HG02885 (cell line): ENCODE measurements around the gene TMEM271.
"Not testable (repeated sequence)": the region's sequence is repeated elsewhere in the genome, so short reads cannot be mapped to it uniquely, and the experiment has no call there.

ENCODE experiments used
- ATAC-seq: cut with Tn5 transposase; IDR thresholded peaks from one replicate; pipeline ENCODE4 v1.9.1; 2021; ENCODE audit warnings: mild to moderate bottlenecking; ENCODE audit not compliant: unreplicated experiment, poor library complexity

The TMEM271 gene

DNA sequence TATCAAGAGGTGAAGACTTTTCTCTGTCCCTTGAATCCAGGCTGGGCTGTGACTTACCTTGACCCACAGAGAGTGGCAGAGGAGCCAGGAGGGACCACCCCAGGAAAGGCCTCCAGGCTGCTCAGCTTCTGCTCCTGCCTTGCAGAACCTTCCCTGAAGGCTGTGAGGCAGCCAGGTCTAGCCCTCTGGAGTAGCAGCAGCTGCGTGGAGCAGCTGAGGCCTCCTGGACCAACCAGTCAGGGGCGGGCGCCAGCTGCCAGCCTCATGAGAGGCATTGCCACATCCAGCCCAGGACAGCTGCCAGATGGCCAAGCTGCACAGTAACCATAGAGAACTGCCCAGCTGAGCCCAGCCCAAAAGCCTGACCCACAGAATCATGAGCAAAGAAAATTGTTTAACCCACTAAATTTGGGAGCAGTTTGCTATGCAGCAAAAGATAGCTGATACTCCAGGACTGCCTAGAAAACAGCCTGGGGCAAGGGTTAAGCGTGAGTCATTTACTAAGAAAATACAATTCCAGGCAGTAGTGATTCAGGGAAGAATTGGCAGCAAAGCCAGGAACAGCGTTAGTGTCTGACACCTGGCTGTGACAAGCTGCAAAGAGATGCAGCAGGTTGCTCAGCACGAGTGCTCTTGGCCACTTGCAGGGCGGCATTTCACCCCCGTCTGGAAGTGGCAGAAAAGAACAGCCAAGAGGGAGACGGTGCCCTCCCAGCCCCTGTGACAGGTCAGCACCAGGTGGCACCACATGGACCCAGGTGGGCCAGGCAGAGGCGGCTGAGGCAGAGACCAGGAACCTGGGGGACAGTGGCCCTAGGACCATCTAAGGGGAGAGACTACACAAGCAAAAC lies 34.5 kb upstream of the TMEM271 start:
- ATAC-seq: no peak

DNA sequence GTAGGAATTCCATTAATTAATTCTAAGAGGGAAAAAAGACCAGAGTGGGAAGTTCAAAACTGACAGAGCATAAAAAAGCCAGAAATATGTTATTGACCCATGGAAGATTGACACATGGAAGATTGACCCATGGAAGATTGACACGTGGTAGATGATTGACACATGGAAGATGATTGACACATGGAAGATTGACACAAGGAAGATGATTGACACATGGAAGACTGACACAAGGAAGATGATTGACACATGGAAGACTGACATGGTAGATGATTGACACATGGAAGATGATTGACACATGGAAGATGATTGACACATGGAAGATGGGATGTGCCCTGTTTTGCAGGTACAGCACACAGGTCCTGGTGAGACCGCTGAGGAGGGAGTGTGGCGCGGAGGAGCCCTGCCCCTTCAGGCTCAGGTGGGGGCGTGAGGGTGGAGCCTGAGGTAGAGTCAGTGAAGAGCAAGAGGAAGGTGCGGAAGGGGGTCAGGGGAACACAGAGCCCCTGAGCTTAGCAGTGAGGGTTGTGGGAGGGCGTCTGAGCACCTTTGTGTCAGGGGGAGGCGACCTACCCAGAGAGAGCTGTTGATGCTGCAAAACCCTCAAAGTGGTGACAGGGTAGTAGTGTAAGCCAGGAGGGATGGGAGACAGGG lies 33.4 kb upstream of the TMEM271 start:
- ATAC-seq: no peak

DNA sequence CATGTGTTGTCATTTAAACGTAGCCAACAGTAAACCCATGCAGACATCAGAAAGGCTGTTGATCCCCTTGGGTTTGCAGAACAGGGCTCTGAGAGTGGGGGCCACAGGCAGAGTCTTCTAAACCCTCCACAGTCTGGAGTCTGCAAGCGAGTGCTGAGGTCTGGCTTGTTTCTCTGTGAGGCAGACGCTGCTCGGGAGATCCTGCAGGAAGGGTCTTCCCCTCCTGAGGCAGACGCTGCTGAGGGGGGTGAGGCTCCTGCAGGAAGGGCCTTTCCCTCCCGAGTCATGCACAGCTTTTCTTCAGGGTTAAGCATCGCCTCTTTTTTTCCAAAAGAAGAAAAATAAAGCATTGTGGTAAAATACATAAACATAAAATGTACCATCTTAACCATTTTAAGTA lies 32.1 kb upstream of the TMEM271 start:
- no peak for ATAC-seq

DNA sequence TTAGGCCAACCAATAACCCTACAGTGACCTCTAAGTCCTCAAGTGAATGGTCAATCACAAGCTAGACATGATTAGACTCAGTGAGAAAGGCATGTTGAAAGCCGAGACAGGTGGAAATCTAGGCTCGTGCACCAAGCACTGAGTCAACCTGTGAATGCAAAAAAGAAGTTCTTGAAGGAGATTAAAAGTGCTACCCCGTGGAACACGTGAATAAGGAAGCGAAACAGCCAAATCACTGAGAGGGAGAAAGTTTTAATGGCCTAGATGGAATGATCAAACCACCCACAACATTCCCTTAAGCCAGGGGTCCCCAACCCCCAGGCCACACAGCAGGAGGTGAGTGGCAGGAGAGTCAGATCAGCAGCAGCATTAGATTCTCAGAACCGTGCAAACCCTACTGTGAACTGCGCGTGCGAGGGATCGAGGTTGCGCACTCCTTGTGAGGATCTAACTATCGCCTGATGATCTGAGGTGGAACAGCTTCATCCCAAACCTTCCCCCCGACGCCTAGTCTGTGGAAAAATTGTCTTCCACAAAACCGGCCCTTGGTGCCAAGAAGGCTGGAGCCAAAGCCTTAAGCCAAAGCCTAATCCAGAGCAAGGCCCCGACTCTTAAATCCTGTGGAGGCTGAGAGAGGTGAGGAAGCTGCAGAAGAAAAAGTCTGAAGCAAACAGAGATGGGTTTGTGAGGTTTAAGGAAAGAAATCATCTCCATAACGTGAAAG lies 29.8 kb upstream of the TMEM271 start:
- ATAC-seq: no peak

DNA sequence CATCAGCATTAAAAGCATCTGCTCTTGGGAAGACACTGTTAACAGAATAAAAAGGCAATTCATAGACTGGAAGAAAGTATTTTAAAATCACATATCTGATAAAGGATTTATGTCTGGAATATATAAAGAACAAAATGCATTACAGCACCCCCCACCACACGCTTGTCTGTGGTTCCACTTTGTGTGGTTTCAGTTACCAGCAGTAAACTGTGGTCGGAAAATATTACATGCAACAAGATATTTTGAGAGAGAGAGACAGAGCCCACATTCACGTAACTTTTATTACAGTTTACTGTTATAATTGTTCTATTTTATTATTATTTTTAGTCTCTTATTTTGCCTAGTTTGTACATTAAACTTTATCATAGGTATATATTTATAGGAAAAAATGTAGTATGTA lies 28.0 kb upstream of the TMEM271 start:
- no peak for ATAC-seq

DNA sequence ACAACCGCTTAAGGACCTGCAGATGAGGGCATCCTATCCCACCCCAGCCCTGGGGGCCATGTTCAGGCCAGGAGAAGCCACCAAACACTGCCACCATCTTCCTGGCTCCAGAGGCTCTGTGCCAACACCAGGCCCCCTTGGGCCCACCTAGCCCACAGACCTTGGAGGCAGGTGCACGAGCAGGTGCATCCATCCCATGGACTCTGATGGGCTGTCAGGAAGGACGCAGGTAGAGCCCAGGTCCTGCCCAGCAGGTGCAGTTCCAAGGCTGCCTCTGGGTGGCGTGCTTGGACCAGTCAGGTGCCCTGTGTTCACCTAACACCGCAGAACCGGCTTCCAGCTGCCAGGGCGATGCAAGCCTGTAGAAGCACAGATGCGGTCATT lies 26.5 kb upstream of the TMEM271 start:
- no peak for ATAC-seq

DNA sequence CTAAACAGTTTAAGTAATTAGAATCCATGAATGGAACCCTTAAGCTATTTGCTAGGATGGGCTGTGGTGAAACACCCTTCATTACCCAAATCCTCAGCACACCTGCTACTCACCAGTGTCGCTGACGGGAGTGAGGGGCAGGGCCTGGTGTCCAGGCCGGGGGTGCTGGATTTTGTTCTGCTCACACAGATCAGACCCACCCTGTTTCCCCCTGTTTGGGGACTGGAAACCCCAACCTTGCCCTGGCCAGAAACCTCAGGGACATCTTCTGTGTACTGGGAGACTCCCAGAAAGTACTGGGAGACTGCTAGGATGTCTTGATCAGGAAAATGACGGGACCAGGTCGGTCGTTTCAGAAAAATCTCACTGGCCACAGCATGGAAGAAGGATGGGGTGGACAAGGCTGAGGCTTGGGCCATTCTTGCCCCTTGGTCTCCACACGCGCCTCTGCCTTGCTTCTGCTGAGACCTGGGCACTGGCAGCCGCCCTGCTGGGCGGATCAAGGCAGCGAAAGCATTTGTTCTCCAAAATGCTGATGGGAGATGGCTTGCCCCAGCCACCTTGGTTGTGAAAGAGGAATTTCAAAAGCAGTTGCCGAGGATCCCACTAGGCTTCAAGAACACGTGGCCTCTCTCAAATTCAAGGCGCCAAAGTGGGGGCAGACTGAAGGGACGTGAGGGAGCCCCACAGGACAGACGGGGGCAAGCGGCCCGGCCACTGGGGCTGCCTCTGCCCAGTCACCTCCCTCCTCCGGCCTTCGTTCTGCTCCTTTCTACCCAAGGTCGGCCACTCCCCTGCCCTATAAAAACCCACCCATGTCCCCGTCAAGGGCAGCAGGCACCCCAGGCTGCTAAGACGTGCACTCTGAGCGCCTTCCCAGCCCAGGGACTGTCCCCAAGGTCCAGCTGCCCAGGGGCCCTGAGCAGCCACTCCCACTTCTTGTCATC lies 25.8 kb upstream of the TMEM271 start:
- ATAC-seq: no peak

DNA sequence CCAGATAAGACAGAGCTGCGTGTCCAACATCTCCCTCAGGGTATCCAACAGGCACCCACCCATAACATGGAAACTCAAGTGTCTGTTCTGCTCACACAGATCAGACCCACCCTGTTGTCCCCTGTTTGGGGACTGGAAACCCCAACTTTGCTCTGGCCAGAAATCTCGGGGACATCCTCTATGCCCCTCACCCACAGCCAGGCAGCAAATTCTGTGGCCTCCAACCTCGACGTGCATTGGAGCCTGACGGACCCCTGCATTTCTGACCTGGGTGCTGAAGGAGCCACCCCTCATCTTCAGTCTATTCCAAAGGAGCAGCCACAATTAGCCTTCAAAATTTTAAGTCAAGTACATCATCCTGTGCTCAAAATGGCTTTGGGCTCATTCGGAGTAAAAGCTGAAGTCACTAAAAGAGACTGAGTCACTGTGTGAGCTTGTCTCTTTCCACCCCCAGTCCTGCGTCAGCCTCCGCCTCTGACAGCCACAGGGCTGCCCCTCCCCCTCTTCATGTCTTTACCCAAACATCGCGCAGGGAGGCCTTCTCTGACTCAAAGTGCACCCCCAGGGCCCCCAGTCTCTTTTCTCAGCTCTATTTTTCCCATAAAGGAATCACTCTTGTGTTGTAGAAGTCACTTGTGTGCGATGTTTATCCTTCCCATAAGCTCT lies 24.9 kb upstream of the TMEM271 start:
- no peak for ATAC-seq

DNA sequence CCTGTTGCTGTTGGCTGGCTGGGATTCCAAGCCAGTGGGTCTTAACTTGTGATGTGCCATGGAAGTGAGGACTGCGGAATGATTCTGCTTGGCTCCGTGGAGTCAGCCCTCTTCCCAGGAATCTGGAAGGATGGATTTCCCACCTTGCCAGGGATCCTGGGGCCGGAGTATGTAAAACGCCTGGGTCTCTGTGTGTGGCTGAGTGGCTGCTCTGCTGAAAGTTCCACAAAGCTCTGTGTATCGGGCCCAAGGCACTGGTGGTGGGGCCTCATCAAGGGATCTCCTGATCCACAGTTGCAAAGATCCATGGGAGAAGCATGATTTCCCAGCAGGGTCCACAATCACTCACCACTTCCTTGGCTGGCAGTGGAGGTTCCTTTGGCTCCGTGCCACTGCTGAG lies 24.1 kb upstream of the TMEM271 start:
- no peak for ATAC-seq

DNA sequence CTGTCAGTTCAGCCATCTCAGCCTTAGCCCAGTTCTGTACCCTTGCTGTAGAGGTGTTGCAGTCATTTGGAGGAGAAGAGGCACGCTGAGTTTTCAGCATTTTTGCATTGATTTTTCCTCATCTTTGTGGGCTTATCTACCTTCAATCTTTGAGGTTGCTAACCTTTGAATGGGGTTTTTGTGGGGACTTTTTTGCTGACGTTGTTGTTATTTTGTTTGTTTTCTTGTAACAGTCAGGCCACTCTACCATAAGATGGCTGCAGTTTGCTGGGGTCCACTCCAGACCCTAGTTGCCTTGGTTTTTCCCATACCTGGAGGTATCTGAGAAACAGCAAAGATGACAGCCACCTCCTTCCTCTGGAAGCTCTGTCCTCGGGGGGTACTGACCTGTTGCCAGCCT lies 22.8 kb upstream of the TMEM271 start:
- no peak for ATAC-seq

DNA sequence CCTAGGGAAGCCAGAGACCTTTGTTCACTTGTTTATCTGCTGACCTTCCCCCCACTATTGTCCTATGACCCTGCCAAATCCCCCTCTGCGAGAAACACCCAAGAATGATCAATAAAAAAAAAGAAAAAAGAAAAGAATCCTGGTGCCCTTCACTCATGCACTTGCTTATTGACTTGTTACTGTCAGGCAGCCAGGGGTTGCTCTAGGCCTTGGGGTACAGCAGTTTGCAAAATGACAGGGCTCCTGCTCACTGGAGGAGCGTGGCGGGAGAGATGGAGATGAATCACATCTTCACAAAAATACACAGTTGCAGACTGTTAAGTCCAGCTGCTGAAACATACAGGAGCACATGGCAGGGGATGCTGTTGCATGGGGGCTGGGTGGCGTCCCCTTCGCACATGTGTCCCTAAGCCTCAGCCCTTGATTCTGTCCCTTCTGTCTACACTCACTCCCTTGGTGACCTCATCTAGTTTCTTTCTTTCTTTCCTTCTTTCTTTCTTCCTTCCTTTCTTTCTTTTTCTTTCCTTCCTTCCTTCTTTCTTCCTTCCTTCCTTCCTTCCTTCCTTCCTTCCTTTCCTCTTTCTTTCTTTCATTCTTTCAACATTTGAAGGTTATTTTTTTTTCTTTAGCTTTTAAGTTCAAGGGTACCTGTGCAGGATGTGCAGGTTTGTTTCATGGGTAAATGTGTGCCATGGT lies 16.9 kb upstream of the TMEM271 start:
- ATAC-seq: no peak

DNA sequence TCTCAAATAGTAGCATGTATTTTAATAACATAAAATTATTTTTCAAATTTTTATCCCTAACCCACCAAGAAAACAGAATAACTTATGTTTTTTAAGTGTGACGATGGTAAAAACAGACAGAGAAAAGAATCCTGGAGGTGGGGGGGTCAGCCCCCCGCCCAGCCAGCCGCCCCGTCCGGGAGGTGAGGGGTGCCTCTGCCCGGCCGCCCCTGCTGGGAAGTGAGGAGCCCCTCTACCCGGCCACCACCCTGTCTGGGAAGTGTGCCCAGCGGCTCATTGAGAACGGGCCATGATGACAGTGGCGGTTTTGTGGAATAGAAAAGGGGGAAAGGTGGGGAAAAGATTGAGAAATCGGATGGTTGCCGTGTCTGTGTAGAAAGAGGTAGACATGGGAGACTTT lies 16.1 kb upstream of the TMEM271 start:
- not testable (repeated sequence) for ATAC-seq

DNA sequence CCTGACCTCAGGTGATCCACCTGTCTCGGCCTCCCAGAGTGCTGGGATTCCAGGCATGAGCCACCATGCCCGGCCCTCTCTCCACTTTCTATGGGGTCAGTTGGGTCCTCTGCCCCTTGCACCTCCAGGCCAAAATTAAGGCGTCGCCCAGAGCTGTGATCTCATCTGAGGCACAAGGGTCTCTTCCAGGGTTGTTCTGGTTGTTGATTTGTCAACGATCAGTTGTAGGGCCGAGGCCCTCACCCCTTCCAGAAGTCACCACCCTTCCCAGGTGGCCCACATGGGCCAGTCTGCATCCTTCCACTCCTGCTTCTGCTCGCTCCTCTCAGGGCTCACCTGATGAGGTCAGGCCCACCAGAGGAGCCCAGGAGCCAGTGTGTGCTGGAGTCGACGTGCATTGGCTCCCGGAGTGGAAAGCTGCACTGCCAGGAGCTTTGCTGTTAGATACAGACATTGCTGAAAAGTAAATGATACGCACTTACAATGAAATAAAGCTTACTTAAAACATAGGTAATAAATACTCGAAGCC lies 14.3 kb upstream of the TMEM271 start:
- ATAC-seq: no peak

DNA sequence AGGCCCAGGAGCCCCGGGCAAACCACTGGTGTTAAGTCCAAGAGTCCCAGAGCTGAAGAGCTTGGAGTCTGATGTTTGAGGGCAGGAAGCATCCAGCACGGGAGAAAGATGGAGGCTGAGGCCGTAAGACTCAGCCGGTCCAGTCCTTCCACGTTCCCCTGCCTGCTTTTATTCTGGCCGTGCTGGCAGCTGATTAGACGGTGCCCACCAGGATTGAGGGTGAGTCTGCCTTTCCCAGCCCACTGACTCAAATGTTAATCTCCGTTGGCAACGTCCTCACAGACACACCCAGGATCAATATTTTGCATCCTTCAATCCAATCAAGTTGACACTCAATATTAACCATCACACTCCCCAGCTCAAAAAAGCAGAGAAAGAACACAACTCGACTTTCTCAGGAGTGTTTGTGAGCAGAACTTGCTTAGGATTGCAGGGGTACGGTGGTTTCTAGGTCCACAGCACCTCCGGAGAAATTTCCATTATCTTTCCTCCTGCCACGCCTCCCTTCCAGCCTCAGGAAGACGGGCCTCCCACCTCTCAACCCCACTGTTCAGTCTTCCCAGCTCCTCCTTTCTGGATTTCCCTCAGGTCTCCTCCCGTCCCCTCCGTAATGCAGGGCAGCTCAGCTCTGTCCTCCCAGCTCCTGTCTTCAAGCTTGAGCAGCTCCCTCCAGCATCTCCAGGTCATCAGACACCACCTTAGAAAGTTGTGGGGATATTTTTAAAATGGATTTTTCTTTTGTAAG lies 13.3 kb upstream of the TMEM271 start:
- no peak for ATAC-seq

DNA sequence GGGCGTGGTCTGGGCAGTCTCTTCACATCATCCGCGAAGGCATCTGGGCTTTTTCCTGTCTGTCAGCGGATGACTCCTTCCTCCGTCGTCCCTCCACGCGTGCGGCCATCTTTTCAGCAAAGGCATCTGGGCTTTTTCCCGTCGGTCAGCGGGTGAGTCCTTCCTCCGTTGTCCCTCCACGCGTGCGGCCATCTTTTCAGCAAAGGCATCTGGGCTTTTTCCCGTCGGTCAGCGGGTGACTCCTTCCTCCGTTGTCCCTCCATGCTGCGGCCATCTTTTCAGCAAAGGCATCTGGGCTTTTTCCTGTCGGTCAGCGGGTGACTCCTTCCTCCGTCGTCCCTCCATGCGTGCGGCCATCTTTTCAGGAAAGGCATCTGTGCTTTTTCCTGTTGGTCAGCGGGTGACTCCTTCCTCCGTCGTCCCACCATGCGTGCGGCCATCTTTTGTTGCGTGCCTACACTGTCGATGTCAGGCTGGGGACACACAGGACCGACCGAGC lies 12.3 kb upstream of the TMEM271 start:
- no peak for ATAC-seq

DNA sequence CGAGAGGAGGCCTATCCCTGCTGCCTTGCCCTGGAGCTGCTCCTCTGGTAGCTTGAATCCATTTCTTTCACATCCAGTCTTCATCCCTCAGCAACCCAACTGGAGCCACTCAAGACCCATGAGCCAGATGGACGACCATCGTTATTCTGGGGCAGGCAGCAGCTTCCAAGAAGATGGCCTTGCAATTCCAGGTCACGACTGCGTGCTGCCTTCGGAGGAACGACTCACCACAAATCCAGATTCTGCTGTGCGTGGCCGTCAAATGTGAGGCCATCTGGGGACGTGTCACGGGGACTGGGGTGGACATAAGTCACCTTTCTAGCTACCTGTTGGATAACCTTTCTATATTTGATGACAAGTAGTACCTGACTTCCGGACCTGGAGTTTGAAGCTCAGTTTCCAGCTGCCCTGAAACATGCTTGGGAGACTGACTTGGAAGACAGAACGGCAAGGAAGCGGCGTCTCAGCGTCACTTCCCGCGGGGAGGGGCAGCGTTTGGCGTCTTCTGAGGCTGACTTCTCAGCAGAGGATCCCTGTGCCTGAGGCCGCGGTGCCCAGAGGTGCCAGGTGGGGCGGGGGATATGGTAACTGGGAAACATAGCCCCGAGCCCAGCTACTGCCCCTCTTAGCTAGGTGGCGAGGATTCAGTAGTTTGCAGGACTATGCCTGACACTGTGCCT lies 11.7 kb upstream of the TMEM271 start:
- ATAC-seq: no peak

DNA sequence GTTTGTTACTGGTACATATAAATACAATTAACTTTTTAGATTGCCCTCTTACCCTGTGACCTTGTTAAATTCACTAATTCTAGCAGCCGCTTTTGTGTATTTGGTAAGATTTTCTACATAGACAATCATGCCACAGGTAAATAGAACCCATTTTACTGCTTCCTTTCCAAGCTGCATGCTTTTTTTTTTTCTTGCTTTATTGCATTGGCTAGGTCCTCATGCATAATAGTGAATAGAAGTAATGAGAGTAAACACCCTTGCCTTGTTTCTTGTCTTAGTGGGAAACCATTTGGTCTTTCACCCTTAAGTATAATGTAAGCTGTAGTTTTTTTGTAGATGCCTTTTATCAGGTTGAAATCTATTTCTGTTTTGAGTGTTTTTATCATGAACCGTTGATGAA lies 7.7 kb upstream of the TMEM271 start:
- no peak for ATAC-seq
